GM12878 (cell line): Measurements from ENCODE around the gene ATXN1. TPM values are rescaled to one million over a fixed set of nuclear protein-coding genes. Genes with fewer than 3 reads are reported as not detected.

ENCODE experiments used
- ATAC-seq: fragments of 200-7000 bp; cut with Tn5 transposase; 3 replicates; pipeline ENCODE4 v1.9.1; 2020; ENCODE audit warnings: mild to moderate bottlenecking, moderate library complexity
- BruUV-seq: library from RNA; stranded (reverse); fragments of 400-500 nt; replicated peaks from 2 replicates; lab custom pipeline; 2021; lab: Mats Ljungman, UMichigan
- CTCF ChIA-PET: fragments of 300-600 bp; sonication (Branson Sonifier 250); formaldehyde crosslinking; extraction: SDS; loops from one replicate; lab custom pipeline; 2021; ENCODE audit warnings: inconsistent platforms; lab: Yijun Ruan, JAX
- POLR2A ChIA-PET: fragments of 350-600 bp; formaldehyde crosslinking; extraction: SDS; loops from one replicate; lab custom pipeline; 2021; ENCODE audit warnings: inconsistent platforms; lab: Charles Lee
- RAD21 ChIA-PET: fragments of 300-600 bp; sonication (Branson Sonifier 250); formaldehyde crosslinking; loops from one replicate; lab custom pipeline; 2023; ENCODE audit warnings: antibody characterized with exemption; ENCODE audit not compliant: unreplicated experiment; lab: Charles Lee
- SMC1A ChIA-PET: fragments of 300-600 bp; sonication (Branson Sonifier 250); formaldehyde crosslinking; loops from one replicate; lab custom pipeline; 2023; ENCODE audit not compliant: unreplicated experiment, uncharacterized antibody; lab: Charles Lee
- DNase-seq: peaks from one replicate; pipeline ENCODE4 v3.0.0-alpha.2; 2011; ENCODE audit warnings: low read depth, low spot score
- FAIRE-seq: peaks from 3 replicates; lab custom pipeline; 2011; peaks lifted over from hg19 to GRCh38; lab: Jason Lieb, UNC
- H2AFZ ChIP-seq: 2 replicates; pipeline ENCODE4 v1.6.0; 2011; ENCODE audit warnings: low read depth, low read length, control low read depth; ENCODE audit not compliant: control insufficient read depth
- H3K27ac ChIP-seq: 2 replicates; pipeline ENCODE4 v1.5.1; 2011; ENCODE audit warnings: control low read depth; ENCODE audit not compliant: control insufficient read depth, insufficient read depth
- H3K27me3 ChIP-seq, 2 experiments: replicated peaks in 1 of 2; 2 replicates each; pipeline versions ENCODE4 v1.6.0 to v1.6.1; 2011; ENCODE audit warnings: low read length in 1 of 2; ENCODE audit not compliant: control insufficient read depth in 2 of 2, insufficient read depth in 2 of 2
- H3K36me3 ChIP-seq, 2 experiments: 2 replicates each; pipeline ENCODE4 v1.5.1; 2011; ENCODE audit warnings: low read length in 1 of 2; ENCODE audit not compliant: control insufficient read depth in 2 of 2, insufficient read depth in 2 of 2
- H3K4me1 ChIP-seq: 2 replicates; pipeline ENCODE4 v1.6.1; 2011; ENCODE audit warnings: mild to moderate bottlenecking, low read length, moderate library complexity, mixed read lengths; ENCODE audit not compliant: control insufficient read depth, insufficient read depth
- H3K4me2 ChIP-seq: 2 replicates; pipeline ENCODE4 v1.6.0; 2011; ENCODE audit warnings: control low read depth; ENCODE audit not compliant: control insufficient read depth, insufficient read depth
- H3K4me3 ChIP-seq: fragments of 200-600 bp; sonication (generic); 2 replicates; pipeline ENCODE4 v1.5.1; 2016
- H3K79me2 ChIP-seq: 2 replicates; pipeline ENCODE4 v1.6.0; 2011; ENCODE audit warnings: low read length; ENCODE audit not compliant: control insufficient read depth, insufficient read depth
- H3K9ac ChIP-seq: 2 replicates; pipeline ENCODE4 v1.8.0; 2011; ENCODE audit warnings: low read length, control low read depth, mixed read lengths; ENCODE audit not compliant: control insufficient read depth, insufficient read depth
- H3K9me3 ChIP-seq: replicated peaks from 3 replicates; pipeline ENCODE4 v1.5.1; 2011; ENCODE audit warnings: mild to moderate bottlenecking, low read length; ENCODE audit not compliant: control insufficient read depth, insufficient read depth
- H4K20me1 ChIP-seq: 2 replicates; pipeline ENCODE4 v1.6.0; 2011; ENCODE audit not compliant: control insufficient read depth, insufficient read depth
- E2F4 ChIP-seq: IDR thresholded peaks from 2 replicates; pipeline ENCODE4 v1.6.1; 2012; ENCODE audit warnings: low read depth, low read length, improper control_type of control experiment
- FOS ChIP-seq: IDR thresholded peaks from 3 replicates; pipeline ENCODE4 v1.6.1; 2011; ENCODE audit warnings: borderline replicate concordance; ENCODE audit not compliant: insufficient read length; ENCODE audit errors: extremely low read depth
- KDM1A ChIP-seq: fragments of 200-600 bp; sonication (generic); IDR thresholded peaks from 2 replicates; pipeline ENCODE4 v1.6.1; 2016; ENCODE audit warnings: borderline replicate concordance
- RELB ChIP-seq: fragments of 450-650 bp; IDR thresholded peaks from 2 replicates; pipeline ENCODE4 v1.6.1; 2017; ENCODE audit warnings: low read depth, mild to moderate bottlenecking, moderate library complexity
- REST ChIP-seq: IDR thresholded peaks from 2 replicates; pipeline ENCODE4 v1.6.1; 2012; ENCODE audit warnings: mild to moderate bottlenecking, low read depth, low read length
- WGBS: methylation state at CpG from one replicate; pipeline ENCODE4 v1.1.6; 2016; ENCODE audit warnings: low lambda C conversion rate; ENCODE audit not compliant: insufficient replicate concordance, insufficient coverage; ENCODE audit errors: missing lambda C conversion rate; 5-methylcytosine and 5-hydroxymethylcytosine counted together
- in situ Hi-C: fragments of 300-500 bp; cut with MboI; formaldehyde crosslinking; loops from 9 replicates; pipeline ENCODE4 v1.14.3; 2018; ENCODE audit warnings: mixed read lengths
- intact Hi-C: fragments of 100-400 bp; cut with micrococcal nuclease; formaldehyde crosslinking; loops from one replicate; pipeline ENCODE4 v1.14.2; 2022; ENCODE audit not compliant: unreplicated experiment
- polyA plus RNA-seq, 11 experiments: library from polyadenylated mRNA; depleted of rRNA in 4 of 11; unstranded in 6 of 11; stranded (reverse) in 5 of 11; fragments of >200 nt; fragmentation: Nextera tagmentation in 4 of 11; fragmentation: Illumina TruSeq in 1 of 11; extraction: Ambion mirVana in 4 of 11; extraction: Trizol in 1 of 11; gene quantifications; 1 replicate in 1 of 11; 2 replicates in 10 of 11; pipeline versions ENCODE4 v1.2.1 to v1.2.3, GENCODE V29; 2011 to 2016; ENCODE audit warnings: inconsistent platforms in 2 of 11, missing spikeins in 2 of 11, low read depth in 1 of 11
- total RNA-seq, 4 experiments: library from RNA; depleted of rRNA in 3 of 4; stranded (reverse); fragments of >200 nt in 3 of 4; fragmentation: Illumina TruSeq in 1 of 4; extraction: Trizol in 1 of 4; gene quantifications; 2 replicates each; pipeline versions ENCODE4 v1.2.1 to v1.2.3, GENCODE V29; 2013 to 2021

The ATXN1 gene
- total and polyA plus RNA-seq, 10 of the 15 experiments (the other 5 are each of a cell fraction or from before 2014, with no cell fraction given) = 12.2 to 51.2 (median 20.5) TPM

- H3K9me3 ChIP-seq = no peaks in the 10 kb centered on the region
- RAD21 ChIA-PET = interaction anchor here (1.9 kb wide), 1 partner anchor 366 kb away, joined by 6 read pairs; no protein-coding TSS in a partner anchor
- H3K4me1 ChIP-seq = no peaks in the 10 kb centered on the region
- in situ Hi-C loops = no loop called here
- SMC1A ChIA-PET = interaction anchor here (1.8 to 5.4 kb wide), 3 partner anchors 9 to 26 kb away, joined by 3 to 24 read pairs (median 18); no protein-coding TSS in a partner anchor
- peaks cover 1 to 3% of the 10 kb centered on the region in 2 experiments; a peak in 3 of 4 replicates for H3K36me3 ChIP-seq
- ATAC-seq (no peak), DNase-seq (no peak), FAIRE-seq (no peak)
- H3K27ac ChIP-seq = no peak overlapping the region
- BruUV-seq = no TSS peak
- TF ChIP-seq E2F4 = no peak
- no peak for TF ChIP-seq RELB
- TF ChIP-seq KDM1A = no peak
- TF ChIP-seq FOS = no peak
- TF ChIP-seq REST = no peak
- intact Hi-C loops = no loop called here
- no peaks in the 10 kb centered on the region for H3K27me3 ChIP-seq
- 77% methylated on average over 4 of the region's 4 CpGs for WGBS
- H3K79me2 ChIP-seq = no peaks in the 10 kb centered on the region; the same call in 1 of the 2 replicates
- H3K4me2 ChIP-seq = no peak overlapping the region
- POLR2A ChIA-PET = interaction anchor here (1.4 kb wide), 1 partner anchor 8 kb away, joined by 5 read pairs; no protein-coding TSS in a partner anchor
- no peak overlapping the region for H3K9ac ChIP-seq
- no peaks in the 10 kb centered on the region for H4K20me1 ChIP-seq
- no peak overlapping the region for H2AFZ ChIP-seq
- no peak overlapping the region for H3K4me3 ChIP-seq
- CTCF ChIA-PET = interaction anchor here (1.0 kb wide), 1 partner anchor 12 kb away, joined by 3 read pairs; no protein-coding TSS in a partner anchor
Observed at GRCh38 chr6:16397623-16398022, 363.6 kb downstream of the ATXN1 start.
